Measurements from ENCODE around the gene TMEM192. TPM values are rescaled to one million over a fixed set of nuclear protein-coding genes. Genes with fewer than 3 reads are reported as not detected.
A peak's percentile ranks its signal among the peaks of the same experiment; 100 is the strongest.
"Not testable (repeated sequence)": the region's sequence is repeated elsewhere in the genome, so short reads cannot be mapped to it uniquely, and the experiment has no call there.

The TMEM192 gene
- total RNA-seq: 27.6 TPM
- long read RNA-seq, full-length matches to known transcripts: 45 of 64 reads
- long read RNA-seq, partial matches to known transcripts: 9 of 64 reads
- long read RNA-seq, other reads (novel, unspliced or antisense): 10 of 64 reads

DNA sequence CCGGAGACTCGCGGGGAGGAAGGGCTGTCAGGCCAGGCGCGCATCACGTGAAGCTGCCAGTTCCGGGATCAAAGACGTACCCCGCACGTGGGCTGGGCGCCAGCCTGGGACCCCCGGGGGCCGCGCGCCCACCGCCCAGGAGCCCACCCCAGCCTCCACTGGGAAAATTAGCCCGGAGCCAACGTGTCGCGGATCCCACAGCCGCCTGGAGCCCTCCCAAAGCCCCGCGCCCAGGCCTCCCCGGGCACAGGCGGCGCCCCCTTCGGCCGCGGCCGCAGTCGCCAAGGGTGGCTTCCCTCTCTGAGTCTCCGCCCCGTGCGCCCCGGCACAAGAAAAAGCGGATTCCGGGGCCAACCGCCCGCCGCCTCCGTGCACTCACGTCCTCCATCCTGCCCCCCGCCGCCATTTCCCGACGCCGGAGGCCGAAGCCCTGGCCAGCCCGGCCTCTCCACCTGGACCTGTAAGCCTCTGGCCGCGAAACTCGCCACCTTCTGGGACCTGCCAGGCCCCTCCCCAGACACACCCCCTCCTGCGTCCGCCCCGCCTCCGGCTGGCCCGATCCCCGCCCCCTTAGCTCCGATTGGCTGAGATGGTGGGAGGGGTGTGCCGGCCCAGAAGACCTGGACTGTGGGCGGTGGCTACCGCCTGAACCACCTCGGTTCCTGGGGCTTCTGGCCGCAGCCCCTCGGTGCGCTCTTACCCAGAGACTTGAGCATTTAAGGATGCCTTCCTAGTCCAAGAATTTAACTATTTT lies at the start of gene TMEM192:
Gene TMEM192 (minus strand): TSS at position 493 of the 754 bp plus-strand sequence. CDS start 87 bp downstream, at position 406.
- DNase-seq (ENCODE audit: low spot score): peak; percentile 98

DNA sequence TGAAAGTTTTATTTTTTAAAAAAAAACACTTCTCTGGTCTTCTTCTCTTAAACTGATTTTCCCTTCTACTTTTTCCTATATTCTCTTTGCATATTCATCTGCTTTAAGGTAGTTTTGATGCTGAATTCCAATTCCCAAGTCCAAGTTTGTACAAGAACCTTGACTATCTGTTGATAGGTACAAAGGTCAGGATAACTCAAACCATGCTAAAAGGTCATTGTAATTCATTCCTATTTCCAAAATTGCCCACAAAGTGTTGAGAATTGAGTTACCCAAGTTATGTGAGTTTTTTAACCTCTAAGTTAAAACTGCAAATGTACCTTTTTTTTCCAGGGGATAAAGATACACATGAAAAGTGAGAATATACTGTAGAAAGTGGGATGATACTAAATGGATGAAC lies 46.1 kb upstream of the TMEM192 start:
- no peak for DNase-seq (ENCODE audit: low spot score)

DNA sequence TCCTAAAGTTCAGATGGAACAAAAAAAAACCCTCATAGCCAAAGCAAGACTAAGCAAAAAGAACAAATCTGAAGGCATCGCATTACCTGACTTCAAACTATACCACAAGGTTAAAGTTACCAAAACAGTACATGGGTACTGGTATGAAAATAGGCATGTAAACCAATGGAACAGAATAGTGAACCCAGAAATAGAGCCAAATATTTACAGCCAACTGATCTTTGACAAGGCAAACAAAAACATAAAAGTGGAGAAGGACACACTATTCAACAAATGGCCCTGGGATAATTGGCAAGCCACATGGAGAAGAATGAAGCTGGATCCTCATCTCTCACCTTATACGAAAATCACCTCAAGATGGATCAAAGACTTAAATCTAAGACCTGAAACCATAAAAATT lies 44.2 kb upstream of the TMEM192 start:
- no peak for DNase-seq (ENCODE audit: low spot score)

DNA sequence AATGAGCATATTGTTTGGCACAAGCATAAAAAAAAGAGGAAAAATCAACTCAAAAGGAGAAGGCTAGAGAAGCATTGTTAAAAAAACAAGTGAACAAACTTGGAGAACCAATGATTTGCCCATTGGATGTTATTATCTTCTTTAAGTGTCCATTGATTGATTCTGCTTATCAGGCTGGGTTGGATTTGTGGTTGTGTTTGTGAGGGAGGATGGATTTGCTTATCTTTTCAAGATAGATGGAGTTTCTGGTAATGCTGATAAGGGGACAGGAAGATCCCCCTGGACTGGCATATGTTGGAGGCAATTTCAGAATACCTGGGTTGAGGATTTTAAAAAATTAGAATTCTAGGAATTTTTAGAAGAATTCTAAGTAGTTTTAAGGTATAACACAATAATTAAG lies 41.8 kb upstream of the TMEM192 start:
- DNase-seq (ENCODE audit: low spot score): no peak

DNA sequence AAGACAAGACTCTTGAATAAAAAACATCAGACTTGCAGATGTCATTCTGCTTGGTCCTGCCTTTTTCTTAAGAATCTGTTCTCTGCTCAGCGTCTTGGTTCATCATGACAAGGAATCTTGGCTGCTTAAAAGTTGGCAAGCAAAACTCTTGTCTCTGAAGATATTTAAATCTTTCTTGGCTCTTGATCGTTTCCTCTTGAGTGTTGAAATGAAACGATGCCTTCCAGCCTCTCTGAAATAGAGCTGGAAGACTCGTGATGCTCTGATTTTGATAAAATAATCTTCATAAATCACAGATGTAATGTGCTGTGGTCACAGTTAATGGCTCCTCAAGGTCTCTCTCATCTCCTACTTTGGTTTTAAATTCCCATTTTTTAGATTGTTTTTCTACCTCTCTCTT lies 39.9 kb upstream of the TMEM192 start:
- no peak for DNase-seq (ENCODE audit: low spot score)

DNA sequence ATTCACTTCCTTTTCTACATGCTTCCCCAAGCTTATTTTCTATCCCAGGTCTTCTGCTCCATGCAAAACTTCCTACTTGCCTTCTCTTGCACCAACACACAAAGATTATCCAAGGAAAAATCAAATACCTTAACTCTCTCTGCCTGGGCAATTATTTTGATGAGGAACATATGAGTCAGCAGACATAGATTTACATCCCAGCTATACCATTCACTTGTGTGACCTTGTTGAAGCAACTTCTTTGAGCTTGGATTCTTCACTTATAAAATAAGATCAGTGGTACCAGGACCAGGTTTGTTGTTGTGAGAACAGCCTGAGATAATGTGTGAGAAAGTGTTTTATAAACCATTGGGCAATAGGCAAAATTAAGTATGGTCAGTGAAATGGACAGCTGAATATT lies 39.1 kb upstream of the TMEM192 start:
- DNase-seq (ENCODE audit: low spot score): no peak

DNA sequence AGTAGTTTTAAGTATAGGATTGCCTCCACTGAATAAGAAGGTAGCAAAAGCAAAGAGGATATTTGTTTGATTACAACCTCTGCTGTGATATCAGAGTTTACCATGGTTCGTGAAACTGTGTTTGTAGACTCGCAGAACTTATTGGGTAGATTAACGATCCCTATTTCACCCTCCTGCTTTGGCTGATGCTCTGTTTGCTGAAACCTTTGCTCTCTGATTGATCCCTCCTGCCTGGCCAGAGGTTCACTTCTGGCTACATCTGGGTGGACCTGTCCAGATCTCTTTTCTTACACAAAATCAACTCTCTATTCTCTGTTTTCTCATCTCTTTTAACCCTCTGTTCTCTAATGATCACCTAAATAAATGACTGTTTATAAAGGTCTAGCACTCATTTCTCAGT lies 37.9 kb upstream of the TMEM192 start:
- no peak for DNase-seq (ENCODE audit: low spot score)

DNA sequence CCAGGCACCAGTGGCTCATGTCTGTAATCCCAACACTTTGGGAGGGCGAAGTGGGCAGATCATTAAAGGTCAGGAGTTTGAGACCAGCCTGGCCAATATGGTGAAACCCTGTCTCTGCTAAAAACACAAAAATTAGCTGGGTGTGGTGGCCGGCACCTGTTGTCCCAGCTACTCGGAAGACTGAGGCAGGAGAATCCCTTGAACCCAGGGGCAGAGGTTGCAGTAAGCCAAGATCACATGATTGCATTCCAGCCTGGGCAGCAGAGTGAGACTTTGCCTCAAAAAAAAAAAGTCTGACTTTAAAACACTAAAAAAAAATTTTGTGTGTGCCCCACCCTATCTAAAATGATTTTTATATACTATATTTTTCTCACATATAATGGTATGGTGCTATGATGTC lies 26.2 kb upstream of the TMEM192 start:
- no peak for DNase-seq (ENCODE audit: low spot score)

DNA sequence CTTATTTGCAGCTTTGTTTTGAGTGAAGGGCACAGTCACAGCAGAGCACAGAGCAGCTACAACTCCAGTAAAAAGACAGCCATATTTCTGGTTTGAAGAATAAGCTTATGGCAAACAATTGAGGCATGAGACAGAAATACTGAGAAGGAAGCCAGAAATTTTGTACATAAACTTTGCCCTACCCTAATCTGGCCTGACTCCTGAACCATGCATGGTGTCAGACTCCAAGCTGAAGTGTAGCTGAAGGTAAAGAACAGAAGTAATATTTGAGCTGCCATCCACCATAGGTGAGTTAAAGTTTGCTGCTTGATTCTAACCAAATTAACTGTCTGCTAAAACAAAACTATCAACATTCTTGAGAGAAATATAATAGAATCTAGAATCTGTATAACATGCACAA lies 24.5 kb upstream of the TMEM192 start:
- no peak for DNase-seq (ENCODE audit: low spot score)

DNA sequence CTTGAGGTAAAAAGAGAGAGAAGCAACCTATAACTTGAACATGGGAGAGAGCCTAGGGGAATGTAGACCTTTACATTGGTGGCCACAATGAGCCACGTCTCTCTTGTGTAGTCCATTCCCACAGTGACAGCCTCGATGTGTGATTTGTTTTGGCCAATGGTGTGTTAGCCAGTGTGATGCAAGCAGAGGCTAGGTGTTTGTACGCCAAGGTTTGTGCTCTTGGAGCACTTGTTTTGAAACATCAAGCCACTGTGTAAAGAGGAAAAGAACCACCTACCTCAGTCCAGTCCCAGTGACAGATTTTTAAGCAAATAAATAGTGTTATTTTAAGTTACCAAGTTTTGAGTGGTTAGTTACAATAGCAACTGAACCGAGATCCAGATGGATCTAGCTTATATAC lies 23.9 kb upstream of the TMEM192 start:
- DNase-seq (ENCODE audit: low spot score): no peak

DNA sequence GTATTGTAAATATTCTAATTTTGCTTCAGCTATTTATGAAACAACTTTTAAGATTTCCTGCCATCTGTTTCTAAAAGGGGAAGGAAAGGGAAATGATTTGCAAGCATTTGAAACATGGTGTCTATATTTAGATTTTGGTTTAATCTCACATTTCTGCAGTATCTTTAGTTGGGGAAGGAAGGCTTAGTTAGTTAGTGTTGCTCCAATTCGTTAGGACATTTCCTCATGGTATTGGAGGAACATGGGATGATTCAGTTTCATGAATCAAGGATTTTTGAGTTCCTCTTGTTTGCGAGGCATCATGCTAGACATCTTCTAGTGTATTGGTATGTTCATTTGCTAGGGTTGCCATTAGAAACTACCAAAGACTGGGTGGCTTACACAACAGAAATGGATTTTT lies 20.5 kb upstream of the TMEM192 start:
- DNase-seq (ENCODE audit: low spot score): no peak

DNA sequence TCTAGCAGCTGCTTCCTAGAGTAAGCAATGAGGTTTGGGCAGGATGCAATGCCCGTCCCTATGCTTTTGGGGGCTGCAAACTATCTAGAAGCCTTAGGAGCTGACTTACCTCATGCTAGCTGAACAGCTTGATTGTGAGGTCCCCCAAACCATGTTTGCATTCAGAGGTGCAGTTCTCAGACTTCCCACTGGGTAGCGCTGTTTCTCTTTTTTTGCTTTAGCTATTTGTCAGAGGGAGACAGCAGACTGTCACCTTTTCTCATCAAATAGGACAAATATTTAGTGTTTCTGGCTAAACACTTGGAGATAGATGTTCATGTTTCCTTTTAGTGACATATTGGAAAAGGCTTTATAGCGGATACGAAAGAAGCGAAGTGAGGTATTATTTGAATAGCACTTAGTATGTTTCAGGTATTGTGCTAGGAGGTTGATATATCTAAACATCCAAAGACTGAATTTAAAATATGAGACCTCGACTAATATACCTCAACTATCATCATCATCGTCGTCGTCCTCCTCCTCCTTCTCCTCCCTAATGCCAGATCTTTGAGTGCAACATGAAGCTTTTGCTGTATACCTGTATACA lies 18.7 kb upstream of the TMEM192 start:
- no peak for DNase-seq (ENCODE audit: low spot score)

DNA sequence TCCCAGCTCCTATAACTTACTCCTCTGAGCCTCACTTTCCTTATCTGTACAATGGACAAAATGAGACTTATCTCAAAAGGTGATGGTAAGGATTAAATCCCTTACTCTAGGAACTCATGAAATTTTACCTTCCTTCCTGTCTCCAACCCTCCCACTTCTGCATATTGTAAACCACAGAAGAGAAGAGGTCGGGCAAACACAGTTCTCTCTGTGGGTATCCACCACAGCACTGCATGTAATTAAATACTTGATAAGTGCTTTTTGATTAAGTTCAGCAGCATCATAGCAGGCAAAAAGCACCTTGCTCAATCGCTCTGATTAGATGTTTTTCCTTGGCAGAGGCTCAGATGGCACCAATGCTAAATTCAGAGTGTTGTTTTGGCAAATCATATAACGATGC lies 17.3 kb upstream of the TMEM192 start:
- DNase-seq (ENCODE audit: low spot score): no peak

DNA sequence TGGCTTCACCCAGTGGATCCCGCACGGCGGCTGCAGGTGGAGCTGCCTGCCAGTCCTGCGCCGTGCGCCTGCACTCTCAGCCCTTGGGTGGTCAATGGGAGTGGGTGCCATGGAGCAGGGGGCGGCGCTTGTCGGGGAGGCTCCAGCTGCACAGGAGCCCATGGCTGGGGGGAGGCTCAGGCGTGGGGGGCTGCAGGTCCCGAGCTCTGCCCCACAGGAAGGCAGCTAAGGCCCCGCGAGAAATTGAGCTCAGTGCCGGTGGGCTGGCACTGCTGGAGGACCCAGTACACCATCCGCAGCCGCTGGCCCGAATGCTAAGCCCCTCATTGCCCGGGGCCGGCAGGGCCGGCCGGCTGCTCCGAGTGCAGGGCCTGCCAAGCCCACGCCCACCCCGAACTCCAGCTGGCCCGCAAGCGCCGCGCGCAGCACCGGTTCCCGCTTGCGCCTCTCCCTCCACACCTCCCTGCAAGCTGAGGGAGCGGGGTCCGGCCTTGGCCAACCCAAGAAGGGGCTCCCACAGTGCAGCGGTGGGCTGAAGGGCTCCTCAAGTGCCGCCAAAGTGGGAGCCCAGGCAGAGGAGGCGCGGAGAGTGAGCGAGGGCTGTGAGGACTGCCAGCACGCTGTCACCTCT lies 13.3 kb upstream of the TMEM192 start:
- DNase-seq (ENCODE audit: low spot score): not testable (repeated sequence)

DNA sequence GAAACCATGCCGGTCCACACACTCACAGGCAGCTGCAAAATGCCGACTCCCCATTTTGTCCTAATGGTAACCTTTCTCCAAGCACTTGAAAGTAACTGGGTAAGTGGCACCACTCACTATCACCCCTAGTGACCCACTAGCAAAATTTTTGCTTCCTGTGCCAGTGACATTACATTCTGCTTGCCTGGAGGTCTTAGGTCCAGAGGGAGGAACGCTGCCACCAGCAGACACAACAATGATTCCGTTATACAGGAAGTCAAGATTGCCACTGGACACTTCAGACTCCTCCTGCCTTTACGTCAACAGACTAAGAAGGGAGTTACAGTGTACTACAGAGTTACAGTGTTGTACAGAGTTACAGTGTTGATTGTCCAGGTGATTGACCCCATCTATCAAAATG lies 11.8 kb upstream of the TMEM192 start:
- no peak for DNase-seq (ENCODE audit: low spot score)

DNA sequence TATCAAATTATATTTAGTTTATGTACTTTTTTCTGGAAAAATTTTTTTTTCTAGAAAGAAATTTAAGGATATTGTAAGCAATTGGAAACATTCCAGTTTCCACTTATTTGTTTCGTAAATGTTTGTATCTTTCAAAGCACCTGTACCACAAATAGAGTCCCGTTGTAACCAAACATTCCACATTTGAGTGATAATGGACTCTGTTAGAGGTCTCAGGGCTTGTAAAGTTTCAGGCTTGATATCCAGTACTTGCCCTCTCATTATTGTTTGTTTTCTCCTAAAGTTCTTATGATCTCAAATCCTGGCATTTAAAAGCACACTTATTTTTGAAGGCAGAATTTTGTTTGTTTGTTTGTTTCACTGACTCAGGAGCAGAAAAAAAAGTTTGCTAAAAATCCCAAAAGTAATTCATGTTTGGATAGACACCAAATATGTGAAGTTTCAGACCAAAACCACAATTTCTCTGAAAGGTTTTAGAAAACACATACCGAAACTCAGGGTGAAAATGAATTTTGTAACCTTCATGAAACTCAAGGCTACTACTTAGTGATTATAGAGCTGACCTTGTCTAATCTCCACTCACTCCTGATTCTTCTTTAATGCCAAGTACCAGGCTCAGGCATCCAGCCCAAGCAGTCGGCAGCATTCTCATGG lies 5.7 kb upstream of the TMEM192 start:
- DNase-seq (ENCODE audit: low spot score): no peak

DNA sequence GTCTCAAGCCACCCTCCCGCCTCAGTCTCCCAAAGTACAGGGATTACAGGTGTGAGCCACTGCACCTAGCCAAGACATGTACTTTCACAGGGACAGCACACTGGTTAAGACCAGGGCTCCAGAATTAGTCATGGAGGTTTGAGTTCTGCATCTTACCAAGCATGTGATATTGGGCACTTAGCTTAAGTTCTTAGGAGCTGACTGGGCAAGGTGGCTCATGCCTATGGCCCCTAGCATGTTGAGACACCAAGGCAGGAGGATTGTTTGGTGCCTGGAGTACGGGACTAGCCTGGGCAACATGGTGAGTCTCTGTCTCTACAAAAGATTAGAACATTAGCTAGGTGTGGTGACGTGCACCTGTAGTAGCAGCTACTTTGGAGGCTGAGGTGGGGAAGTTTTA lies 2.6 kb upstream of the TMEM192 start:
- DNase-seq (ENCODE audit: low spot score): no peak

DNA sequence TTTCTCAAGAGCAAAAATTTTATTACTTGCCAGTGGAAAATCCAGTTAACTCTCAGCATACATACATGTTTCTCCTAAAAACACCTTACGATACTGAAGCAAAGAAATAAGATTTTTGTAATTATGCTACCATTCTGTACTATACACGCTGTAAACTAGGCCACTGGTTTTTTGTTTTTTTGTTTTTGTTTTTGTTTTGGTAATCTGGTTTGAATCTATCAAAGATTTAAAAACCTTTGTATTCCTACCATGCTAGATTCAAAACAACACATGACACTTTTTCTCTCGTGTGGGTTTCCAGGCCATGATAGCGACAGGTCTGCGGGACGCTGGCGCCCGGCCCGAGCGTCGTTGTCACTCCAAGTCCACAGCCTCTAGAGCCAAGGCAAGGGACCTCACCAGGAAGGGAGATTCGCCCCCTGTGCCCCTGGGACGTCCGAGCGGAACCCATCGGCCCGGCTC lies 723 bp downstream of the TMEM192 start:
- no peak for DNase-seq (ENCODE audit: low spot score)

DNA sequence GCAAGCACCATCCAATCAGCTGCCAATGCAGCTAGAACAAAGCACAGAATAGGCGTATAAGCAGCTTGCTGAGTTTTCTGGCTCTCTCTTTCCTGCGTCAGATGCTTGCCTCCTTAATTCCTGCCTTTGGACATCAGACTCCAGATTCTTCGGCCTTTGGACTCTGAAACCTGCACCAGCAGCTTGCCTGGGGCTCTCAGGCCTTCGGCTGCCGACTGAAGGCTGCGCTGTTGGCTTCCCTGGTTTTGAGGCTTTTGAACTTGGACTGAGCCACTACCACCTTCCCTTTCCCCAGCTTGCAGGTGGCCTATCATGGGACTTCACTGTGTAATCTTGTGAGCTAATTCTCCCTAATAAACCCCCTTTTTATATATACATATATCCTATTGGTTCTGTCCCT lies 6.1 kb downstream of the TMEM192 start:
- DNase-seq (ENCODE audit: low spot score): no peak

DNA sequence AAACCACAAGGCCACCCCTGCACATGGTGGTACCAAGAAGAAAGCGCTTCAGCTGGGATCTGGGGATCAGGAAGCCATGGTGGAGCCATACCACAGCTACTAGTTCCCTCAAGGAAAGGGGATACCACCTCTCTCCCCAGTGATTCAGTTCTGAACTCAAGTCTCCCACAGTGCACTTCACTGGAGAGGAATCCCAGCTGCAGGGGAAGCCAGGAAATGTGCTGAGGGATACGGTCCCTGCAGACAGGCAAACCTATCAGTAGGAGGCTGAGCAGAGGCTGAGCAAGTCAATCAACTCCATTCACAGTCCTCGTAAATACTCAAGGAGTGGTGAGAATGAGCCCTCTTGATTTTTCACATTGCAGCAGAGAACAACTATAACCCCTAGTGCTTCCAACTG lies 11.0 kb downstream of the TMEM192 start:
- no peak for DNase-seq (ENCODE audit: low spot score)

DNA sequence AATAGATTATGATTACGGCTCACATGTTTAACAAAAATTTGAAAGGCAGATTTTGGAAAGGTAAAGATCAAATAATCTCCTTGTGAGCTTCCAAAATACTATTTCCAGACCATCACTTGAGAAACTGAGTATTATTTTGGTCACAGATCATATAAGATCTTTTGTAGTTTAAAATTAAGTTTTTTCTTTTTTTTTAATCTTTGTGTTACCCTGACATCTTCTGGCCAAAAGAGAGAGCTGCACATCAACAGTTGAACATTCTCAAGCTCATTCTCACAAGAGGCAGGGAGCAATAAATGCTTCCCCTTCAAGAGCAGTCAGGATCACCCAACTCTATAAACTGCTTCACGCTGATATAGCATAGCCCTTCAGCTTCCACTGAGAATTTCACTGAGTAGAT lies 15.9 kb downstream of the TMEM192 start:
- no peak for DNase-seq (ENCODE audit: low spot score)

DNA sequence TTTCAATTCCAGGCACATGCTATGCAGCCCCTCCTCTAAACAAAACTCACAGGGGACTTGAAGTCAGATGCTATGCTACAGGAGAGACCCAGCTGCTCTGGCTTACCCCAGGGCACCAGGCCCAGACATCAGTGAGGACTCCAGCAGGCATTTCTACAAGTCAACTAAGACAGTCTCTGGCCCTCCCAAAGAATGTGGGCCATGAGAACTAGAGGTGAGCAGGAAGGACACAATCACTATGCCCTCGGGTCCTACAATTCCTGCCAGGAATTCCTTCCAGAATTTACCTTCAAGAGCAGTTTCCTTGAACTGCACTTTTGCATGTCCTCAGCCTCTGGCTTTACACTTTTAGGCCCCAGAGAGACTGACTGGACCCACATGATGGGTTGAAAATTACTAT lies 17.4 kb downstream of the TMEM192 start:
- no peak for DNase-seq (ENCODE audit: low spot score)
